ENCODE data around the gene THUMPD2. TPM values are rescaled to one million over a fixed set of nuclear protein-coding genes. Genes with fewer than 3 reads are reported as not detected.

THUMPD2 gene
- total RNA-seq, 2 donors from 2014 or later: 16.7 to 17.0 TPM

DNA sequence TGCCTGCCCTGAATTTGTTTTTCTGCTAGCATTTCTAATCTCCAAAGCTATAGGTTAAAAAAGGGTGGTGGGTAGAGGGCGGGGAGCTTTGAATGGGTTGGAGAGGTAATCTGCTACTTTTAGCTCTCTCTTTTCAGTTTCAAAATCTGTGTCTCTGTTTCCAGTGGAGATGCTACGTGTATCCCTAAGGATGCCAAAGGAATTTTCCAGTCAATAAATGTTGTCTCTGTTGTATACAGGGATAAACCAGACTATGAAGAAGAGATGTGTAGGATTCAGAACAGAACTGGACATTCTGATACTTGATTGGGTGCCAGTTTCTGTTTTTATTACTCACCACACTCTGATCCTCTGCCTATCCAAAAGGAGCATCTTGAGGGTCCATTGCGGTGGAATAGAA is 63.2 kb downstream of the THUMPD2 start:
- DNase-seq (ENCODE audit: low spot score): no peak
- Histone ChIP-seq H3K4me3 (no peak overlapping the region), H3K9me3 (no peaks in the 10 kb centered on the region), H3K4me1 (replicated peaks) (peaks cover 13% of the 10 kb centered on the region), H3K27me3 (replicated peaks; ENCODE audit: insufficient read depth) (no peaks in the 10 kb centered on the region), H3K27ac (peak overlapping the region in 1 of 2 donors; percentile 45), H3K36me3 (no peaks in the 10 kb centered on the region)
- no peak for TF ChIP-seq POLR2A (IDR thresholded peaks at IDR 0.05)
- TF ChIP-seq, protein P1, sequence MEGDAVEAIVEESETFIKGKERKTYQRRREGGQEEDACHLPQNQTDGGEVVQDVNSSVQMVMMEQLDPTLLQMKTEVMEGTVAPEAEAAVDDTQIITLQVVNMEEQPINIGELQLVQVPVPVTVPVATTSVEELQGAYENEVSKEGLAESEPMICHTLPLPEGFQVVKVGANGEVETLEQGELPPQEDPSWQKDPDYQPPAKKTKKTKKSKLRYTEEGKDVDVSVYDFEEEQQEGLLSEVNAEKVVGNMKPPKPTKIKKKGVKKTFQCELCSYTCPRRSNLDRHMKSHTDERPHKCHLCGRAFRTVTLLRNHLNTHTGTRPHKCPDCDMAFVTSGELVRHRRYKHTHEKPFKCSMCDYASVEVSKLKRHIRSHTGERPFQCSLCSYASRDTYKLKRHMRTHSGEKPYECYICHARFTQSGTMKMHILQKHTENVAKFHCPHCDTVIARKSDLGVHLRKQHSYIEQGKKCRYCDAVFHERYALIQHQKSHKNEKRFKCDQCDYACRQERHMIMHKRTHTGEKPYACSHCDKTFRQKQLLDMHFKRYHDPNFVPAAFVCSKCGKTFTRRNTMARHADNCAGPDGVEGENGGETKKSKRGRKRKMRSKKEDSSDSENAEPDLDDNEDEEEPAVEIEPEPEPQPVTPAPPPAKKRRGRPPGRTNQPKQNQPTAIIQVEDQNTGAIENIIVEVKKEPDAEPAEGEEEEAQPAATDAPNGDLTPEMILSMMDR (IDR thresholded peaks at IDR 0.05): no peak
- intact Hi-C loops (cut with DNase I): no loop called here
- WGBS: 50% methylated on average over 3 of the region's 3 CpGs

DNA sequence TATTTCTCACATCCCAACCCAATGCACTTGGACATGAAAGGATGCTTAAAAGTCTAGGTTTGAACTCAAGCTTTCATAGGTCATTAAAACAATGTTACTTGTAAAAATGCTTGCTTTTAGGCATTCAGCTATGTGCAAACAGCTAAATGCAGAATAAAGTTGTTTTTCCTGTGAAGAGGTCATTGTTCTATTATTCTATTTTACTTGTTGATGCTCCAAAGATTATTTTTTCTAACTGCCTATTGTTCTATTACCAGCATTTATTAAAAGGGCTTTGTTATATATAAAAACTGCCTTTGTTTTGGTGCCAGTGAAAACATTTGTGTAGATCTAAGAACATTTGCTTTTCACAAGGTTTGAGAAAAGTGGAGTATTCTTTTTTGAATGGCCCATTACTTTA is 64.0 kb downstream of the THUMPD2 start:
- Histone ChIP-seq H3K36me3 (no peaks in the 10 kb centered on the region), H3K27ac (peak overlapping the region in 1 of 2 donors; percentile 45), H3K4me3 (no peak overlapping the region), H3K9me3 (no peaks in the 10 kb centered on the region), H3K4me1 (replicated peaks) (peaks cover 13% of the 10 kb centered on the region), H3K27me3 (replicated peaks; ENCODE audit: insufficient read depth) (no peaks in the 10 kb centered on the region)
- no peak for DNase-seq (ENCODE audit: low spot score)
- TF ChIP-seq POLR2AphosphoS5 (IDR thresholded peaks at IDR 0.05) (no peak), POLR2A (IDR thresholded peaks at IDR 0.05) (no peak)
- TF ChIP-seq, protein P1 (IDR thresholded peaks at IDR 0.05): no peak
- intact Hi-C loops (cut with DNase I): no loop called here

DNA sequence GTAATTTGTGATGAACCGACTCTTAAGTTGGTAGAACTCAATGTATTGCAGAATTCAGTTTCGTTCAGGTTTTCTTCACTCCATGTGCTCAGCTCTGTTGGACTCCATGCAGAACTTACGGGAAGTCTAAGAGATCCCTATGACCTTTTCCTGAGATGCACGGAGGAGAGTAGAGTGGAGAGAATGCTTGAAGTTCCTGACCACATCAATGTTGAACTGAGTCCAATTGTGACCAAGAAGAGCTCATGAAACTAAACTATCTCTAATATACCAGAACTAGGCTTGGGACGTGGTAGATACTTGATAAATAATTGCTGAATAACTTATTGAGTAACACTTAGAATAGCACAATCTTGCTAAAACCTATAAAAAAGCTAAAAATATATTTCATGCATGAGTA is 66.1 kb downstream of the THUMPD2 start:
- intact Hi-C loops (cut with DNase I): no loop called here
- peaks cover 7% of the 10 kb centered on the region for H3K4me1 ChIP-seq (replicated peaks)
- no peaks in the 10 kb centered on the region for H3K36me3 ChIP-seq
- TF ChIP-seq POLR2AphosphoS5 (IDR thresholded peaks at IDR 0.05): no peak
- TF ChIP-seq POLR2A (IDR thresholded peaks at IDR 0.05): no peak
- TF ChIP-seq, protein P1 (IDR thresholded peaks at IDR 0.05): no peak
- H3K4me3 ChIP-seq: no peak overlapping the region
- DNase-seq (ENCODE audit: low spot score): no peak
- no peaks in the 10 kb centered on the region for H3K27me3 ChIP-seq (replicated peaks; ENCODE audit: insufficient read depth)
- WGBS: 90% methylated on average over 5 of the region's 5 CpGs
- H3K27ac ChIP-seq: no peak overlapping the region
- no peaks in the 10 kb centered on the region for H3K9me3 ChIP-seq

DNA sequence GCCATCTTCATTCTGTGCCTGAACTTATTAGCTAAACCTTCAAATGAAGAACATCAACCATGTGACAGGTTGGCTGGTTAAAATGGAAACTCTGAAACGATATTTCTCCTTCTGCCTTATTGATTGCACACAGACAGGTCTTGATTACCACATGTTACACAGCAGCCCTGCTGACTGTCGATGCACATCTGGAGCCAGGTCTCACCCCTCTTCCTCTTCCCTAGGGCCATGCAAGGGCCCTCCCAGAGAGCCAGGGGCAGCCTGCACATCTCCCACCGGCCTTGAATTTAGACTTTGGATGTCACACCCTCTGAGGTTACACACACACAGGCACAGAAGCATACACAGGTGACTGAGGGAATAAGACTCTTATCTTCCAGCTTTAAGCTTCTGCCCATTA is 68.3 kb downstream of the THUMPD2 start:
- no peak overlapping the region for H3K4me3 ChIP-seq
- no peaks in the 10 kb centered on the region for H3K27me3 ChIP-seq (replicated peaks; ENCODE audit: insufficient read depth)
- TF ChIP-seq, protein P1 (IDR thresholded peaks at IDR 0.05): no peak
- TF ChIP-seq POLR2AphosphoS5 (IDR thresholded peaks at IDR 0.05): no peak
- no peaks in the 10 kb centered on the region for H3K4me1 ChIP-seq (replicated peaks)
- H3K9me3 ChIP-seq: no peaks in the 10 kb centered on the region
- H3K36me3 ChIP-seq: no peaks in the 10 kb centered on the region
- WGBS: 88% methylated on average over 3 of the region's 3 CpGs
- intact Hi-C loops (cut with DNase I): no loop called here
- no peak overlapping the region for H3K27ac ChIP-seq
- no peak for DNase-seq (ENCODE audit: low spot score)

DNA sequence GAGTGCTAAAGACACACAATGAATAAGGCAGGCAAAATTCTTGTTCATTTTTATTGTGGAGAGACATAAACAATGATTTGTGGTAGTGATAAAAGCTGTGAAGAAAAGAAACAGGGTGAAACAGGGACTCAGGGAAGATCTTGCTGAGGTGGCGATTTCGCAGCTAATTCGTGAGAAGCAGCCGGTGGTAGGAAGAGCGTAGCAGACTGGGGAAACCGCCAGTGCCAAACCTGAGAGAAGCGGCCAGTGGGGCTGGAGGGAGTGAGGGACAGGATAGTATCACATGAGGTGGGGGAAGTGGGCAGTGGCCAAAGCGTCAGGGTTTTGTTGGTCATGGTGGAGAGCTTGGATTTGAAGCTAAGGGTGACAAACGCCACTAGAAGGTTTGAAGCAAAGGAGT is 71.1 kb downstream of the THUMPD2 start:
- intact Hi-C loops (cut with DNase I): no loop called here
- TF ChIP-seq, protein P1 (IDR thresholded peaks at IDR 0.05): no peak
- no peak for DNase-seq (ENCODE audit: low spot score)
- 90% methylated on average over 9 of the region's 9 CpGs for WGBS
- H3K4me1 ChIP-seq (replicated peaks): no peaks in the 10 kb centered on the region
- H3K36me3 ChIP-seq: no peaks in the 10 kb centered on the region
- no peak overlapping the region for H3K4me3 ChIP-seq
- no peak overlapping the region for H3K27ac ChIP-seq
- no peaks in the 10 kb centered on the region for H3K27me3 ChIP-seq (replicated peaks; ENCODE audit: insufficient read depth)
- no peaks in the 10 kb centered on the region for H3K9me3 ChIP-seq
